Embryonic facial prominence (tissue), 1 donor: ENCODE results near the gene GABRA6.
"Not testable (repeated sequence)": the region's sequence is repeated elsewhere in the genome, so short reads cannot be mapped to it uniquely, and the experiment has no call there.

Source experiments
- DNase-seq: peaks from one replicate; pipeline ENCODE4 v3.0.0-alpha.2; 2016; ENCODE audit errors: extremely low spot score

The GABRA6 gene

GRCh38 chr5:161685461-161685860, at the start of gene GABRA6:
Gene GABRA6, plus strand, starts transcription at chr5:161685721. Its CDS starts 269 bp downstream, at chr5:161685990.
- DNase-seq = no peak

- no peak for DNase-seq
Observed at GRCh38 chr5:161637591-161637990, 47.9 kb upstream of the GABRA6 start.

DNA sequence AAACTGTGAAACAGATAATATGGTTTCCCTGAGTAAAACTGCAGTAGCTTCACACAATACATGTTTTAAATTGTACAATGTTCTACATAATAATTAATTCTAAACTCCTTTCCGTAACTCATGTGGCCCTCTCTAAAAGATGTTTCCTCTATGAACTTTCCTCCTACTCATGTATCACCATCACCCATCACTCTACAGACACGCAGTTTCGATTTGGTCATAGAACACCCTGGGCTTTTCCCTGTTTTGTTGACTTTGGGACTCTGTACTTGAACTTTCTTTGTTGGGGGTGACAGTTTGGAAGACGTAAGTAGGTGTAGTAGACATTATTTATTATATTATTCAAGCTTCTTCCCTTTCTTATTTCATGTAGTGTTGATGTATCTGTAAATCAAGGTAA, 44.1 kb upstream of the GABRA6 start:
- DNase-seq = no peak

- no peak for DNase-seq
Observed at GRCh38 chr5:161645264-161645663, 40.3 kb upstream of the GABRA6 start.

DNA sequence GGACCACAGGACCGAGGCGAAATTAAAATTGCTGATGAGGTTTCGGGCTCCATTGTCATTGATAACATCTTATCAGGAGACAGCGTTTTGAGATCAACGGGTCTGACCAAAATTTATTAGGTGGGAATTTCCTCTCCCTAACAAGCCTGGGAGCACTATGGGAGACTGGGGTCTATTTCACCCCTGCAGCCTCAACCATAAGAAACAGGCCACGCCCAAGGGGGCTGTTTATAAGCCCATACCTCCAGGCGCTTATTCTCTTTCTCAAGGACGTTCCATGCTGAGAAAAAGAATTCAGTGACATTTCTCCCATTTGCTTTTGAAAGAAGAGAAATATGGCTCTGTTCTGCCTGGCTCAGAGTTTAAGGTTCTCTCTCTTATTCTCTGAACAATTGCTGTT, 33.6 kb upstream of the GABRA6 start:
- not testable (repeated sequence) for DNase-seq

DNA sequence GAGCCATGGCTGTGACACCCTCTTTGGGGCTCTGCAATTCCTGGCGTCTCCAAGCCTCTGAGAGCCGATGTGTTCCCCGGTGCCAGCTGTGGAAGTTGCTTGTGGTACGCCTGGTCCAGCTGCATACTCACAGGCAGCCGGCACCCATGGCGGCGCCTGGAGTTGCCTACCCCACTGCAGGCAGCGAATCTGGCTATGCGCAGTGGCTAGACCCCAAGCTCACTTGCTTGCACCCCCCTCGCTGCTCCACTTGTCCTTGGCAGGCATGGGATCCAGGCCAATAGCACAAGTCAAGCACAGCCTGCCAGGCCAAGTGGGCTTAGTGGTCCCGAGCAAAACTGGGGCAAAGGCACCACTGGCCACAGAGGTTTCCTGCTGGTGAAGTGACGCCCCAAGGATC, 24.7 kb upstream of the GABRA6 start:
- DNase-seq = no peak

DNA sequence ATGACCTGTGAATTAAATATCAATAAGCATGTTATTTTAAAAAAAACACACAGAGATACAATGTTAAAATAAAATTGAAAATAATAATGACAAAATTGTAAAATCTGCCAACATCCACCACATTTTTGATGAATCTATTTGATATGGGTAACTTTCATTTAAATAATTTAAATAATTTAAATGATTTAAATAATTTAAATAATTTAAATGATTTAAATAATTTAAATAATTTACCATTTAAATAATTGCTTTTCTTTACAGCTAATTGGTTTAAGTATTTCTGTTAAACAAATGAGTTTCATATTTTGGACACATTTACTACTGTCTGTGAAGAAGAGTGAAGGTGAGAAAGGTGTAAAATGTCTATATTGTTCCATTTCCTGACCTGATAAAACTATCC, 22.1 kb upstream of the GABRA6 start:
- no peak for DNase-seq

DNA sequence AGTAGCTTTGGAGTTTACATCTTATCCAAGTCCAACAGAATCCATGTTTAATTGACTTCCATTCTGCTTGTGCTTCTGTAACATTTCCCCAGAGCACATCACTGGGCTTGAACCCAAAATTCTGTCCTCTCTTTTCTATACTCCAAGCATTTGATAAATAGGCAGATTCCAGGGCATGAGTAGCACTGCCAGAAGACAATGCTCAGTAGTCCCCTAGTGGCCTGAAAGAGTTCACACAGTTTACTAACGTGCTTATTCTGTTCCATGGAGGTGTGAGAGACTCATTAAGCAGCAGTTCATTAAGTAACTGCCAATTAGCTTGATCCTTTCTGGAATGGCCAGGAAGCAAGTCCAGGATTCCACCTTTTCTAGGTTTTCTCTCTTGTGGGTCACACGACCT, 9.4 kb upstream of the GABRA6 start:
- no peak for DNase-seq

DNA sequence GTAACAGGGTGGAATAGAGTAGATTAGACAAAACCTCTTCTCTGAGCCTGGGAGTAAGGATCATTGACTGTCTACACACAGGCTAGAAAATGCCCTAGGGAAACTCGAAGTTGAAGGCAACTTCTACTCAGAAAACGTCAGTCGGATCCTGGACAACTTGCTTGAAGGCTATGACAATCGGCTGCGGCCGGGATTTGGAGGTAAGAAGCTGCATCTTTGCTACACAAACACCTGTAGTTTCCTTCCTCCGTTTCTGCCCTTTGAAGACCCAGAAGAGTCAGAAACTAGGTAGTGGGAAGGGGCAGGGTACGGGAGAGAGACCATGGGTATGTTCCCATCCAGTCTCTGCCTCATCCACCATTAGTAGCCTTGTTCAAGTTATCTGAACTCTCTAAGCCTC, 628 bp downstream of the GABRA6 start:
- no peak for DNase-seq

DNA sequence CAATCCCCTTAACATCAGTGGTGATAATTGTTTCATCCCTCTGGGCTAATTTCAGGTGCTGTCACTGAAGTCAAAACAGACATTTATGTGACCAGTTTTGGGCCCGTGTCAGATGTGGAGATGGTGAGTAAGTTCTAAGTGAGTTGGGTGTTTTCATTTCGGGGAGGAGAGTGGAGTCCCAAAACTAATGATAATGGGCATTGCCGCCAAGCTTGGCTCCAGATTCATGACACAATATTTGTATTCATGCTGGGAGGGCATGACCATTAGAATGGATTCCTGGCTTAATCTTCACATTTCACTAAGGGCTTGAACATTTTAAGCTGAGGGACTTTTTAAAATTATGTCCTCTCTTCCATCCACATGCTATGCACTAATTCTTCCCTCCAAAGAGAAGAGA, 1.4 kb downstream of the GABRA6 start:
- no peak for DNase-seq

GRCh38 chr5:161687316-161687715, 1.8 kb downstream of the GABRA6 start:
- DNase-seq = no peak

GRCh38 chr5:161691911-161692310, 6.4 kb downstream of the GABRA6 start:
- no peak for DNase-seq

DNA sequence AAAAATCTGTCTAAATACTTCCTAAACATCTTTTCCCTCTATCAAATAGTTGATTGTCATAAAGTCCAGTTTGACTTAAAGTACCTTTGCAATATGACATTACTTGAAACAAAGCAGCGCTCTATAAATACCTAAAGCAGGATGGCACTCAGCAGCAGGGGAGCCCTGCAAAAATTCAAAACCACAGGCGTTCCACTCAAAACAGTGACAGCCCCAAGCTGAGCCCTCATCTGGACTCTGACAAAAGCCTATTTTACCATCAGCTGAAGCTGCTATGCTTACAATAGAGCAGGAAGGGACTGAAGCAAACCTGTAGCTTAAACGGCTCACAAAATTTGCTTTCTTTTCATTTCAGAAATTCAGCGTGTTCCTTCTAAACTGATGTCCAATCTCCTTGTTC, 11.5 kb downstream of the GABRA6 start:
- DNase-seq = no peak

GRCh38 chr5:161700065-161700464, 14.5 kb downstream of the GABRA6 start:
- no peak for DNase-seq

DNA sequence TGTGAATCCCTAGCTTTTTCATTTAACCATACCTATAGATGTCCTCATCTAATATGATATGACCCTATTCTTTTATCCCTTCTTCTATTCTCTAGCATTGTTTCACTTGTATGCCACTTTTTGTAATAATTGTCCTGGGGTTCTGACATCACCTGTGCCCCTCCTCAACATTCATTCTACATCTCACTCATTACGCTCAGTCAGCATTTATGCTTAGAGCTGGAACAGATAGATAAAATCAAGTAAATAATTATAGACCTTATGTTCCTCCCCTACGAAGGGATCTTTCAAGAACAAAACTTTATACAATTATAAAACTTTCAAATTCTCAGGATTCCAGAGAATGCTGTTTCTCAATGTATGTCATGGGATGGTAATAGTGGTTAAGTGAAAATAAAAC, 18.0 kb downstream of the GABRA6 start:
- no peak for DNase-seq

DNA sequence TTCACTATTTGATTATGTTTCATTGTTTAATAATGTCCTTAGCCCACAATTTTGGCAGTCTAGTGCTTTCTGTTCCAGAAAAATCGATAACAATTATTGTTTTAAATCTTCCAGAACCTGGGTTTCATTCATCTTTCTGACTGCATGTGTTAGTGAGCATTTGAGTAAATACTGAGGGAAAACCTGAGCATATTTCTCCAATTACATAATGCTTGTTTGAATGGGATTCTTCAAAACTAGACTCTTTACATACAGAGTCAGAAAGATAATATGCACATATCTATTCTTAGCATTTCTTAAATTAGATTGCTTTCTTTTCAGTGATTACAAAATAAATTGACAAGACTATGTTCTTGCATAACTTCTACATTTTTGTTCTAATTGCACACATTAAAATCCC, 21.9 kb downstream of the GABRA6 start:
- DNase-seq = no peak

DNA sequence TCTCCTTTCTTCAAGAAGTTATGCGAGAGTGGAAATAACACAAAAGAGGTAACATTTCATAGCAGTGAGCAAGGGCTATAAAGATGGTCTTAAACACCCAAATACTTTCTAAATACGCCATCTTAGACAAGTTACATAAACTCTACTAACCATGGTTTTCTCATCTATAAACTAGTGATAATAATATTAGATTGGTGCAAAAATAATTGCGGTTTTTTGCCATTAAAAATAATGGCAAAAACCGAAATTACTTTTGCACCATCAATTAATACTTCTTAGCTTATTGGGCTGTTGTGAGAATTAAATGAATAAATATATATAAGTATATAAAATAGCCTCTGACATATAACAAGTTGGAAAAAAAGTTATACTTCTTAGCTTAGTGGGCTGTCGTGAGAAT, 23.7 kb downstream of the GABRA6 start:
- DNase-seq = no peak

GRCh38 chr5:161713042-161713441, 27.5 kb downstream of the GABRA6 start:
- DNase-seq = no peak

DNA sequence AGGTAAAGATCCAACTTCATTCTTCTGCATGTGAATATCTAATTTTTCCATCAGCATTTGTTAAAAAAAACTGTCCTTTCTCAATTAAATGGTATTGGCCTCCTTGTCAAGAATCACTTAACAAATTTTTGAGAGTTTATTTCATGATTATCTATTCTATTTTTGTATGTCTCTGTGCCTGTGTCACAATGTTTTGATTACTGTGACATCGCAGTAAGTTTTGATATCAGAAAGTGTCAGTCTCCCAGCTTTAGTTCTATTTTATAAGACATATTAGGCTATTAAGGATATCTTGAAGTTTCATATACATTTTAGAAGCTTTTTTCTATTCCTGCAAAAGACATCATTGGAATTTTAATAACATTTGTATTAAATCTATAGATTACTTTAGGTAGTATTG, 33.6 kb downstream of the GABRA6 start:
- no peak for DNase-seq

DNA sequence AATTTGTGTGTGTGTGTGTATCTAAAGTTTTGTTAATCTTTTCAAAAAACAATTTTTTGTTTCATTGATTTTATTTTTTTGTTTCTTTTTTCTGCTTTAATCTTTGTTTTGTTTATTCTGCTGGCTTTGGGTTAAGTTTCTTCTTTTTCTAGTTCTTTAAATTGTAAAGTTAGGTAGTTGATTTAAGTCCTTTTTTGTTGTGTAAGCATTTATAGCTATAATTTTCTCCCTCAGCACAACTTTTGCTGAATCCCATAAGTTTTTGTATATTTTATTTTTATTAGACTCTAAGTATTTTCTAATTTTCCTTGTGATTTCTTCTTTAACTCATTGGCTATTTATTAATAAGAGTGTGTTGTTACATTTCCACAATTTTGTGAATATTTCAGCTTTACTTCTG, 34.9 kb downstream of the GABRA6 start:
- no peak for DNase-seq

DNA sequence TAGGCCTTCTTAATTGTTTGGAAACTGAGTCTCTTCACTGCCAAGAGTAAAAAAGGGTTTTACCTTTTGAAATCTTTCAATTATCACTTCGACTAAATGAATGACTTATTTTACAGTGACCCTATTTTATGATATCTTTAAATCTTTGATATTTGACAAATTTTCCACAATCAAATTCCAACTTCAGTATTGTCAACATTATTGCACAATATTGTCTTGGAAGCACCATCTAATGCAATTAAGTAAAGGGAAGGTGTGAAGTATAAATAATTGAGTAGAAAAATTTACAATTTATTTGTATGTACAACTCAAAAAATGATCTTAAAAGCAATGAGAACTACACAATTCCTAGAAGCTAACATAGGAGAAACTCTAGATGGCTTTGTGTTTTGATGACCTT, 49.2 kb downstream of the GABRA6 start:
- DNase-seq = no peak

DNA sequence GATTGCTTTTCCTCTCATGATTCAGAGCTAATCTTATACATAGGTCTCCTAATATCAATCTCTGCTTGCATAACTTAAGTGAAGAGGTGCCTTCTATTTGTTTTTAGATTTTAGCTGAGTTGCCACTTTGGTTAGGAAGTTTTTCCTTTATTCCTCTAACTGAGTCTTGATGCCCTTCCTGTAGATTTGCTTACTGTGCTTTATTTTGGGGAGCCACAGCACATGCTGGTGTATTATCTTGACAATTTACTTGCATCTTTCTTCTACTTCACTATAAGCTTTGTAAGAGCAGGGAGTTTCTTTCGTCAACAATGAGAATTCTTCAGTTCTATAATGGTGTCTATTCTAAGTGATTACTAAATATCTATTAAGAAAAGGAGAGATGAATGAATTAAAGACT, 54.9 kb downstream of the GABRA6 start:
- no peak for DNase-seq

- DNase-seq = no peak
Observed at GRCh38 chr5:161744276-161744675, 58.8 kb downstream of the GABRA6 start.

DNA sequence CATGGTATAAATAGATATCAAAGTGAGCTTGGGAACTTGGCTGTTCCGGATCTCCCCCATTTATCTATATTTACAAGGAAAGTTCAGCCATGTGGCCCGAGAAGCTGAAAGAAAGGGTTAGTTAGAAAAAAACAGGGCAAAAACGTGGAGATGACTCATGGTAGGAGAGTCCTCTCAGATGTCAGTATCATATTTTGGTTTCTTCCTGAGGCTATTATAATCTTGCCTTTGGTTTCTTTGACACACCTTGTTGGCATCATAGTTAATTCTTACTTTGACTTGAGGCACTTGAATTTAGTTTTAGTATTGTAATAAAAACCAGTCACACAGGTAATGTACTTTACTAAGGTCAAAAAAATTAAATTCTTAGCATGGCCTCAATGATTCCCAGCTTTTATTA, 59.9 kb downstream of the GABRA6 start:
- no peak for DNase-seq

- no peak for DNase-seq
Observed at GRCh38 chr5:161751265-161751664, 65.7 kb downstream of the GABRA6 start.
